Measurements from ENCODE around the gene SNRPA. TPM values are rescaled to one million over a fixed set of nuclear protein-coding genes. Genes with fewer than 3 reads are reported as not detected.
A peak's percentile ranks its signal among the peaks of the same experiment; 100 is the strongest.
"Not testable (repeated sequence)": the region's sequence is repeated elsewhere in the genome, so short reads cannot be mapped to it uniquely, and the experiment has no call there.

SNRPA gene
- total RNA-seq, 1 donor: 20.6 TPM

- no peak for TF ChIP-seq CTCF (IDR thresholded peaks at IDR 0.05; ENCODE audit: extremely low read depth, low read depth, low read length)
- Histone ChIP-seq H3K27me3 (ENCODE audit: insufficient read depth, low read length) (peaks cover 3% of the 10 kb centered on the region), H3K79me2 (ENCODE audit: insufficient read depth, low read length) (peaks cover 49% of the 10 kb centered on the region), H3K4me1 (ENCODE audit: insufficient read depth, low read length) (peaks cover 11% of the 10 kb centered on the region), H3K36me3 (ENCODE audit: insufficient read depth, low read length) (peaks cover 35% of the 10 kb centered on the region), H3K27ac (ENCODE audit: low read depth, low read length) (no peak overlapping the region), H4K20me1 (ENCODE audit: insufficient read depth, low read length) (peaks cover 58% of the 10 kb centered on the region), H3K4me3 (ENCODE audit: insufficient read depth, low read length) (no peak overlapping the region), H3K4me2 (ENCODE audit: insufficient read depth, low read length) (peak overlapping the region; percentile 76), H3K9me3 (ENCODE audit: low read depth, low read length) (no peaks in the 10 kb centered on the region), H2AFZ (ENCODE audit: low read length) (no peak overlapping the region)
- no peak for DNase-seq (ENCODE audit: insufficient read length, low spot score, missing footprints)
These were observed 58.5 kb downstream of the SNRPA start for GRCh38 chr19:40809358-40810086.

- peaks cover 11% of the 10 kb centered on the region for H3K4me1 ChIP-seq (ENCODE audit: insufficient read depth, low read length)
- peak overlapping the region; percentile 66 for H3K4me3 ChIP-seq (ENCODE audit: insufficient read depth, low read length)
- no peak overlapping the region for H3K27ac ChIP-seq (ENCODE audit: low read depth, low read length)
- no peak overlapping the region for H2AFZ ChIP-seq (ENCODE audit: low read length)
- no peak for DNase-seq (ENCODE audit: insufficient read length, low spot score, missing footprints)
- H4K20me1 ChIP-seq (ENCODE audit: insufficient read depth, low read length): peaks cover 51% of the 10 kb centered on the region
- no peak for TF ChIP-seq CTCF (IDR thresholded peaks at IDR 0.05; ENCODE audit: extremely low read depth, low read depth, low read length)
- peaks cover 3% of the 10 kb centered on the region for H3K27me3 ChIP-seq (ENCODE audit: insufficient read depth, low read length)
- H3K9me3 ChIP-seq (ENCODE audit: low read depth, low read length): no peaks in the 10 kb centered on the region
- peak overlapping the region; percentile 76 for H3K4me2 ChIP-seq (ENCODE audit: insufficient read depth, low read length)
- H3K36me3 ChIP-seq (ENCODE audit: insufficient read depth, low read length): peaks cover 29% of the 10 kb centered on the region
- H3K79me2 ChIP-seq (ENCODE audit: insufficient read depth, low read length): peaks cover 43% of the 10 kb centered on the region
These were observed 59.2 kb downstream of the SNRPA start for GRCh38 chr19:40810160-40810559.

DNA sequence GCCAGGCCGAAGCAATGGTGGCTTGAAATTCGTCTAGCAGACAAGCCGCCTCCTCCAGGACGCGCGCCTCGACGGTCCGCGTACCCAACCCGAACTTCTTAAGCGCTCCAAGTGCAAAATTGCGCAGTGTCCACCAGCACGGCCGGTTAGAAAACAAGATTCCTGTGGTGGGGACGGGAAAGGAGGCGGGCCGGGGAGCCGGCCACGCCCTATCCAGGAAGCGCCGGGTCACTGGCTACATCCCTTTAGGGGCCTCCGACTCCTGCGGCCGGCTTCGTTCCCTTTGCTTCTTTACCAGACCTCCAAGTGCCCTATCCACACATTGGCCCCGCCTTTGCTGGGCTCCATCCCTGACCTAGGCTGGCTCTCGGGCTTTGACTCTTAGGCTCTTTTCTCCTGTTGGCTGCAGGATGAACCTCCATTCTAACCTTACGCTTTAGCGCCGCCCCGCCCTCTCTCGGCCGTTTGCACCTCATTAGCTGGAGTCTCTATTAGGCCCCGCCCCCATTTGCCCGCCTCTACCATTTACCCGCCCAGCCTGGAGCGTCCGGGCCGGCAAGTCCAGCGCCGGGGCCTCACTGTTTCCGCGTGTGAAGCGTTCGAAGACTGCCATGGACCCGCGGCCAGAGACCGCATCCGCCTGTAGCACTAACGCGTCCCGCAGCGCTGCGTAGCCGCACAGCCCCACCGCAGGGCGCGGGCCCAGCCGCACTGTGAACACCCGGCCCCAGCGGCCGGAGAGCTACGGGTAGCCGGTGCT, 59.8 kb downstream of the SNRPA start:
- DNase-seq (ENCODE audit: insufficient read length, low spot score, missing footprints): peak; percentile 38
- H2AFZ ChIP-seq (ENCODE audit: low read length): peak overlapping the region; percentile 59
- H3K4me3 ChIP-seq (ENCODE audit: insufficient read depth, low read length): peak overlapping the region; percentile 66
- not testable (repeated sequence) for H3K27ac ChIP-seq (ENCODE audit: low read depth, low read length); H3K9me3 ChIP-seq (ENCODE audit: low read depth, low read length); H3K27me3 ChIP-seq (ENCODE audit: insufficient read depth, low read length)
- H3K36me3 ChIP-seq (ENCODE audit: insufficient read depth, low read length): peaks cover 27% of the 10 kb centered on the region
- H4K20me1 ChIP-seq (ENCODE audit: insufficient read depth, low read length): peaks cover 45% of the 10 kb centered on the region
- H3K4me1 ChIP-seq (ENCODE audit: insufficient read depth, low read length): peaks cover 11% of the 10 kb centered on the region
- H3K79me2 ChIP-seq (ENCODE audit: insufficient read depth, low read length): peaks cover 36% of the 10 kb centered on the region
- peak overlapping the region; percentile 76 for H3K4me2 ChIP-seq (ENCODE audit: insufficient read depth, low read length)

GRCh38 chr19:40811478-40812341, 60.7 kb downstream of the SNRPA start:
- no peaks in the 10 kb centered on the region for H3K9me3 ChIP-seq (ENCODE audit: low read depth, low read length)
- no peak overlapping the region for H2AFZ ChIP-seq (ENCODE audit: low read length)
- no peak overlapping the region for H3K4me3 ChIP-seq (ENCODE audit: insufficient read depth, low read length)
- no peak overlapping the region for H3K27ac ChIP-seq (ENCODE audit: low read depth, low read length)
- peaks cover 3% of the 10 kb centered on the region for H3K4me1 ChIP-seq (ENCODE audit: insufficient read depth, low read length)
- TF ChIP-seq CTCF (IDR thresholded peaks at IDR 0.05; ENCODE audit: extremely low read depth, low read depth, low read length): no peak
- peak; percentile 25 for DNase-seq (ENCODE audit: insufficient read length, low spot score, missing footprints)
- H3K36me3 ChIP-seq (ENCODE audit: insufficient read depth, low read length): peaks cover 27% of the 10 kb centered on the region
- H3K27me3 ChIP-seq (ENCODE audit: insufficient read depth, low read length): peaks cover 3% of the 10 kb centered on the region
- peak overlapping the region; percentile 76 for H3K4me2 ChIP-seq (ENCODE audit: insufficient read depth, low read length)
- peaks cover 27% of the 10 kb centered on the region for H3K79me2 ChIP-seq (ENCODE audit: insufficient read depth, low read length)
- peaks cover 36% of the 10 kb centered on the region for H4K20me1 ChIP-seq (ENCODE audit: insufficient read depth, low read length)

GRCh38 chr19:40812571-40812970, 61.6 kb downstream of the SNRPA start:
- peaks cover 27% of the 10 kb centered on the region for H4K20me1 ChIP-seq (ENCODE audit: insufficient read depth, low read length)
- not testable (repeated sequence) for H3K27ac ChIP-seq (ENCODE audit: low read depth, low read length); H3K4me3 ChIP-seq (ENCODE audit: insufficient read depth, low read length); H3K27me3 ChIP-seq (ENCODE audit: insufficient read depth, low read length); H3K9me3 ChIP-seq (ENCODE audit: low read depth, low read length); DNase-seq (ENCODE audit: insufficient read length, low spot score, missing footprints); H3K4me2 ChIP-seq (ENCODE audit: insufficient read depth, low read length); H3K4me1 ChIP-seq (ENCODE audit: insufficient read depth, low read length); H2AFZ ChIP-seq (ENCODE audit: low read length)
- H3K36me3 ChIP-seq (ENCODE audit: insufficient read depth, low read length): peaks cover 20% of the 10 kb centered on the region
- peaks cover 19% of the 10 kb centered on the region for H3K79me2 ChIP-seq (ENCODE audit: insufficient read depth, low read length)
